Suprapubic skin (tissue), 3 donors: ENCODE measurements around the gene RRP1B.

ENCODE experiments used
- EP300 ChIP-seq: sonication (generic); formaldehyde crosslinking; IDR thresholded peaks from one replicate; pipeline ENCODE4 v1.6.1; 2017; ENCODE audit warnings: antibody characterized with exemption
- TF ChIP-seq, protein P1 (sequence below), 2 donors: fragments of 200-600 bp in 1 of 2; fragments of 450-650 bp in 1 of 2; sonication (generic) in 1 of 2; IDR thresholded peaks; one replicate each; pipeline ENCODE4 v1.5.1; 2016 to 2019; ENCODE audit warnings: antibody characterized with exemption in 2 of 2, mild to moderate bottlenecking in 1 of 2, moderate library complexity in 1 of 2

GRCh38 chr21:43675871-43676270 lies 16.5 kb downstream of the RRP1B start:
- TF ChIP-seq, protein P1, sequence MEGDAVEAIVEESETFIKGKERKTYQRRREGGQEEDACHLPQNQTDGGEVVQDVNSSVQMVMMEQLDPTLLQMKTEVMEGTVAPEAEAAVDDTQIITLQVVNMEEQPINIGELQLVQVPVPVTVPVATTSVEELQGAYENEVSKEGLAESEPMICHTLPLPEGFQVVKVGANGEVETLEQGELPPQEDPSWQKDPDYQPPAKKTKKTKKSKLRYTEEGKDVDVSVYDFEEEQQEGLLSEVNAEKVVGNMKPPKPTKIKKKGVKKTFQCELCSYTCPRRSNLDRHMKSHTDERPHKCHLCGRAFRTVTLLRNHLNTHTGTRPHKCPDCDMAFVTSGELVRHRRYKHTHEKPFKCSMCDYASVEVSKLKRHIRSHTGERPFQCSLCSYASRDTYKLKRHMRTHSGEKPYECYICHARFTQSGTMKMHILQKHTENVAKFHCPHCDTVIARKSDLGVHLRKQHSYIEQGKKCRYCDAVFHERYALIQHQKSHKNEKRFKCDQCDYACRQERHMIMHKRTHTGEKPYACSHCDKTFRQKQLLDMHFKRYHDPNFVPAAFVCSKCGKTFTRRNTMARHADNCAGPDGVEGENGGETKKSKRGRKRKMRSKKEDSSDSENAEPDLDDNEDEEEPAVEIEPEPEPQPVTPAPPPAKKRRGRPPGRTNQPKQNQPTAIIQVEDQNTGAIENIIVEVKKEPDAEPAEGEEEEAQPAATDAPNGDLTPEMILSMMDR (IDR thresholded peaks at IDR 0.05): no peak
- TF ChIP-seq EP300: no peak
